Neural cell (in vitro differentiated cells): ENCODE data around the gene FIBCD1. TPM values are rescaled to one million over a fixed set of nuclear protein-coding genes. Genes with fewer than 3 reads are reported as not detected.

Source experiments
- H2AFZ ChIP-seq: fragments of 200-600, 300-800 bp; sonication (generic), shearing (Covaris generic); 2 replicates; pipeline ENCODE4 v1.6.0; 2014; ENCODE audit warnings: low read depth, mild to moderate bottlenecking, antibody characterized with exemption, low read length, moderate library complexity
- H3F3A ChIP-seq: fragments of 200-600 bp; shearing (Covaris generic); 2 replicates; pipeline ENCODE4 v1.6.1; 2016; ENCODE audit warnings: mild to moderate bottlenecking, moderate library complexity, mixed read lengths, antibody characterized with exemption, low read length; ENCODE audit not compliant: insufficient read depth, poor library complexity, severe bottlenecking
- H3K27ac ChIP-seq: fragments of 200-600, 300-800 bp; sonication (generic), shearing (Covaris generic); 2 replicates; pipeline ENCODE4 v1.5.1; 2014; ENCODE audit warnings: mild to moderate bottlenecking, low read length, moderate library complexity
- H3K27me3 ChIP-seq: fragments of 300-800, 200-600 bp; sonication (generic), shearing (Covaris generic); 2 replicates; pipeline ENCODE4 v1.6.0; 2014; ENCODE audit warnings: mild to moderate bottlenecking, low read depth, low read length, moderate library complexity; ENCODE audit not compliant: insufficient read depth
- H3K36me3 ChIP-seq: fragments of 300-800, 200-600 bp; sonication (generic), shearing (Covaris generic); 2 replicates; pipeline ENCODE4 v1.5.1; 2014; ENCODE audit warnings: mild to moderate bottlenecking, antibody characterized with exemption, low read length, moderate library complexity; ENCODE audit not compliant: insufficient read depth
- H3K4me2 ChIP-seq: fragments of 300-800, 200-600 bp; sonication (generic), shearing (Covaris generic); 2 replicates; pipeline ENCODE4 v1.6.0; 2014; ENCODE audit warnings: mild to moderate bottlenecking, low read length
- H3K4me3 ChIP-seq: fragments of 300-800, 200-600 bp; sonication (generic), shearing (Covaris generic); 2 replicates; pipeline ENCODE4 v1.5.1; 2014; ENCODE audit warnings: mild to moderate bottlenecking, low read length, moderate library complexity
- H3K79me2 ChIP-seq: fragments of 200-600 bp; shearing (Covaris generic); replicated peaks from 2 replicates; pipeline ENCODE4 v1.6.0; 2014; ENCODE audit warnings: mild to moderate bottlenecking, low read length, moderate library complexity; ENCODE audit not compliant: insufficient read depth
- H3K9ac ChIP-seq: fragments of 300-800, 200-600 bp; sonication (generic), shearing (Covaris generic); 2 replicates; pipeline ENCODE4 v1.6.1; 2016; ENCODE audit warnings: mild to moderate bottlenecking, low read length, mixed read lengths
- H3K9me2 ChIP-seq: fragments of 200-600 bp; shearing (Covaris generic); 2 replicates; pipeline ENCODE4 v1.6.1; 2016; ENCODE audit warnings: mild to moderate bottlenecking, low read length, mixed read lengths; ENCODE audit not compliant: insufficient read depth
- H3K9me3 ChIP-seq: fragments of 200-600, 300-800 bp; sonication (generic), shearing (Covaris generic); 2 replicates; pipeline ENCODE4 v1.6.1; 2016; ENCODE audit warnings: mild to moderate bottlenecking, mixed run types, low read length, moderate library complexity, mixed read lengths
- H4K20me1 ChIP-seq: fragments of 200-600 bp; shearing (Covaris generic); 2 replicates; pipeline ENCODE4 v1.6.1; 2016; ENCODE audit warnings: mild to moderate bottlenecking, mixed run types; ENCODE audit not compliant: insufficient read depth
- EP300 ChIP-seq: fragments of 450-650 bp; conservative IDR thresholded peaks from 2 replicates; pipeline ENCODE4 v1.6.1; 2014; ENCODE audit warnings: antibody characterized with exemption, mild to moderate bottlenecking, moderate library complexity; ENCODE audit not compliant: poor library complexity, severe bottlenecking
- EZH2 ChIP-seq: fragments of 200-600, 300-800 bp; shearing (Covaris generic), sonication (generic); IDR thresholded peaks from 2 replicates; pipeline ENCODE4 v1.6.1; 2014; ENCODE audit warnings: antibody characterized with exemption, low read length, borderline replicate concordance, mild to moderate bottlenecking; ENCODE audit not compliant: insufficient read depth, poor library complexity, severe bottlenecking
- MXI1 ChIP-seq: fragments of 450-650 bp; conservative IDR thresholded peaks from 2 replicates; pipeline ENCODE4 v1.6.1; 2014; ENCODE audit warnings: antibody characterized with exemption, mild to moderate bottlenecking; ENCODE audit not compliant: poor library complexity, severe bottlenecking
- POLR2AphosphoS5 ChIP-seq: IDR thresholded peaks from 2 replicates; pipeline ENCODE4 v1.6.1; 2012
- RAD21 ChIP-seq: fragments of 450-650 bp; conservative IDR thresholded peaks from 2 replicates; pipeline ENCODE4 v1.6.1; 2014; ENCODE audit warnings: antibody characterized with exemption, mild to moderate bottlenecking, moderate library complexity
- REST ChIP-seq: IDR thresholded peaks from 2 replicates; pipeline ENCODE4 v1.6.1; 2012; ENCODE audit warnings: borderline replicate concordance
- SMC3 ChIP-seq: fragments of 450-650 bp; conservative IDR thresholded peaks from 2 replicates; pipeline ENCODE4 v1.6.1; 2014; ENCODE audit warnings: antibody characterized with exemption, mild to moderate bottlenecking, moderate library complexity; ENCODE audit not compliant: poor library complexity
- TAF1 ChIP-seq: IDR thresholded peaks from 2 replicates; pipeline ENCODE4 v1.6.1; 2012; ENCODE audit warnings: low read depth
- polyA plus RNA-seq: library from polyadenylated mRNA; depleted of rRNA; stranded (reverse); fragments of >200 nt; gene quantifications from 2 replicates; pipeline ENCODE4 v1.2.3, GENCODE V29; 2014
- TF ChIP-seq, protein P1 (sequence below): fragments of 450-650 bp; IDR thresholded peaks from 2 replicates; pipeline ENCODE4 v1.5.1; 2014; ENCODE audit warnings: antibody characterized with exemption, mild to moderate bottlenecking, moderate library complexity; ENCODE audit not compliant: poor library complexity, severe bottlenecking

FIBCD1 gene
- polyA plus RNA-seq, 1 donor from 2014 or later: 2.7 TPM

- H3K4me2 ChIP-seq: no peak overlapping the region
- no peaks in the 10 kb centered on the region for H3K9me3 ChIP-seq
- H3K27ac ChIP-seq: no peak overlapping the region
- H3F3A ChIP-seq: no peaks in the 10 kb centered on the region
- no peak overlapping the region for H3K4me3 ChIP-seq
- H2AFZ ChIP-seq: no peak overlapping the region
- no peaks in the 10 kb centered on the region for H4K20me1 ChIP-seq
- H3K9me2 ChIP-seq: no peaks in the 10 kb centered on the region
- no peaks in the 10 kb centered on the region for H3K79me2 ChIP-seq
- no peaks in the 10 kb centered on the region for H3K27me3 ChIP-seq
- H3K9ac ChIP-seq: no peak overlapping the region
- H3K36me3 ChIP-seq: no peaks in the 10 kb centered on the region
- TF ChIP-seq RAD21: no peak
- no peak for TF ChIP-seq REST
- TF ChIP-seq, protein P1, sequence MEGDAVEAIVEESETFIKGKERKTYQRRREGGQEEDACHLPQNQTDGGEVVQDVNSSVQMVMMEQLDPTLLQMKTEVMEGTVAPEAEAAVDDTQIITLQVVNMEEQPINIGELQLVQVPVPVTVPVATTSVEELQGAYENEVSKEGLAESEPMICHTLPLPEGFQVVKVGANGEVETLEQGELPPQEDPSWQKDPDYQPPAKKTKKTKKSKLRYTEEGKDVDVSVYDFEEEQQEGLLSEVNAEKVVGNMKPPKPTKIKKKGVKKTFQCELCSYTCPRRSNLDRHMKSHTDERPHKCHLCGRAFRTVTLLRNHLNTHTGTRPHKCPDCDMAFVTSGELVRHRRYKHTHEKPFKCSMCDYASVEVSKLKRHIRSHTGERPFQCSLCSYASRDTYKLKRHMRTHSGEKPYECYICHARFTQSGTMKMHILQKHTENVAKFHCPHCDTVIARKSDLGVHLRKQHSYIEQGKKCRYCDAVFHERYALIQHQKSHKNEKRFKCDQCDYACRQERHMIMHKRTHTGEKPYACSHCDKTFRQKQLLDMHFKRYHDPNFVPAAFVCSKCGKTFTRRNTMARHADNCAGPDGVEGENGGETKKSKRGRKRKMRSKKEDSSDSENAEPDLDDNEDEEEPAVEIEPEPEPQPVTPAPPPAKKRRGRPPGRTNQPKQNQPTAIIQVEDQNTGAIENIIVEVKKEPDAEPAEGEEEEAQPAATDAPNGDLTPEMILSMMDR: no peak
- TF ChIP-seq MXI1: no peak
- no peak for TF ChIP-seq EP300
- no peak for TF ChIP-seq POLR2AphosphoS5
- TF ChIP-seq EZH2: no peak
- no peak for TF ChIP-seq SMC3
- no peak for TF ChIP-seq TAF1
These were observed 47.4 kb upstream of the FIBCD1 start for GRCh38 chr9:130986356-130986965.

GRCh38 chr9:130985606-130986162 is 46.6 kb upstream of the FIBCD1 start:
- no peaks in the 10 kb centered on the region for H4K20me1 ChIP-seq
- no peak overlapping the region for H3K27ac ChIP-seq
- H3K9ac ChIP-seq: no peak overlapping the region
- no peaks in the 10 kb centered on the region for H3F3A ChIP-seq
- H3K4me3 ChIP-seq: no peak overlapping the region
- no peaks in the 10 kb centered on the region for H3K36me3 ChIP-seq
- no peak overlapping the region for H2AFZ ChIP-seq
- H3K4me2 ChIP-seq: no peak overlapping the region
- H3K9me2 ChIP-seq: no peaks in the 10 kb centered on the region
- TF ChIP-seq RAD21 (no peak), MXI1 (no peak), TAF1 (no peak)
- H3K79me2 ChIP-seq: no peaks in the 10 kb centered on the region
- H3K9me3 ChIP-seq: no peaks in the 10 kb centered on the region
- H3K27me3 ChIP-seq: no peaks in the 10 kb centered on the region
